GM19351 (cell line): Measurements from ENCODE around the gene RALGAPA1.
"Not testable (repeated sequence)": the region's sequence is repeated elsewhere in the genome, so short reads cannot be mapped to it uniquely, and the experiment has no call there.

ENCODE experiments used
- ATAC-seq: cut with Tn5 transposase; IDR thresholded peaks from one replicate; pipeline ENCODE4 v1.9.1; 2021; ENCODE audit warnings: mild to moderate bottlenecking, moderate library complexity; ENCODE audit not compliant: unreplicated experiment

The RALGAPA1 gene

DNA sequence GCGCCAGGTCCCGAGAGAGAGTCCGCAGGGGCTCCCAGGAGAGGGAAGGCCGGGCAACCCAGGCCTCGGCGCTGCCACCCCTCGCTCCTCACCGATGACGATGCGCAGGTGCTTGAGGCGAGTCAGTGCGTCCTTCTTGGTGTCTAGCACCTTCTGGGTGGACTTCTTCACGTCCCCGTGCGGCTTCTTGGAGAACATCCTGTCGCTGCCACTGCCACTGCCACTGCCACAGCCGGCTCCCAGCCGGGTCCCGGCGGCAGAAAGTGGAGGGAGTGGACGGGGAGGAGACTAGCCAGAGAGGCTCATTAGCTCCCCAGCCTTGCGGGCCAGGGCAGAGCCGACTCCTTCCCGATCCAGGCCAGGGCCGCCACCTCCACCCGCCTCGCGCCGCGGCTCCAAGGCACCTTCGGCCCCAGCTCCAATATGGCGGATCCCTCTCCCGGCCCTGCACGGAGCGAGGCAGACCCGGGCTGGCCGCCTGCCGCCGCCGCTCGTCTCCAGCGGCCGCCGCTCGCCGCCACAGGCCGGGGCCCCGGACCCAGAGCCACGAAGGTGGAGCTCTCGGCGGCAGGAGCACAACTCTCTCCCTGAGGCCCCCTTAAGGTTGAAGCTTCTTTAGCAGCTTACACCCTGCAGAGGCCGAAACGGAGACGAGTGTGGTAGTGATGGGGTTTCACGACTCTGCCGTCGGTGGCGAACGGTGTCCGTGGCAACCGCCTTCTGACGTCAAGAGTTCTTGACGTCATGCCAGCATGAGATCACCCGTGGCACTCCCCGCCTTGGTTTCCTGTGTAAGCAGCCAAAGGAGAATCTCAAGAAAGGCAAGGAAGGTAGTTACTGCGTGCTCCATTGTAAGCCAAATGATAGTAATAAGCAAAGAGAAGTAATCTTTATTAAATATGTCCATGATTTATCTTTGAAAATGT, at the start of gene RALGAPA1:
Gene RALGAPA1 (minus strand): TSS at position 658 of the 926 bp plus-strand sequence. CDS start 460 bp downstream, at position 198.
- ATAC-seq, result peak; percentile 96

DNA sequence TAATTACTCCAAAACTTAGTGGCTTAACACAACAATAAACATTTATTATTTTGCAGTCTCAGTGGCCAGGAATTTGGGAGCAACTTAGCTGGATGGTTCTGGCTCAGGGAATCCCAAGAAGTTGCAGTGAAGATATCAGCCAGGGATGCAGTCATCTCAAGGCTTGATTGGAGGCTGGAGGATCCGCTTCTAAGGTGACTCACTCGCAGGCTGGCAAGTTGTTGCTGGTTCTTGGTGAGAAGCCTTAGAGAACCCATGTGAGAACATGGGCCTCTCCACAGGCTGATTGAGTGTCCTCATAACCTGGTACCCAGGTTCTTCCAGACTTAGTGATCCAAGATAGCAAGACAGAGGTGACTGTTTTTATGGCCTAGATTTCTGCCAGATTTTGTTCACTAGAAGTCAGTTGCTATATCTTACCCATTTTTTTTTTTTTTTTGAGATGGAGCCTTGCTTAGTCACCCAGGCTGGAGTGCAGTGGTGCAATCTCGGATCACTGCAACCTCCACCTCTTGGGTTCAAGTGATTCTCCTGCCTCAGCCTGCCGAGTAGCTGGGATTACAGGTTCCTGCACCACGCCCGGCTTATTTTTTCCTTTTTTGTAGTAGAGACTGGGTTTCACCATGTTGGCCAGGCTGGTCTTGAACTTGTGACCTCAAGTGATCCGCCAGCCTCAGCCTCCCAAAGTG, 49.6 kb upstream of the RALGAPA1 start:
- ATAC-seq, result no peak

- ATAC-seq, result peak; percentile 97
These were observed 46.9 kb upstream of the RALGAPA1 start for GRCh38 chr14:35855876-35856481.

GRCh38 chr14:35854696-35855270, 45.7 kb upstream of the RALGAPA1 start:
- no peak for ATAC-seq

DNA sequence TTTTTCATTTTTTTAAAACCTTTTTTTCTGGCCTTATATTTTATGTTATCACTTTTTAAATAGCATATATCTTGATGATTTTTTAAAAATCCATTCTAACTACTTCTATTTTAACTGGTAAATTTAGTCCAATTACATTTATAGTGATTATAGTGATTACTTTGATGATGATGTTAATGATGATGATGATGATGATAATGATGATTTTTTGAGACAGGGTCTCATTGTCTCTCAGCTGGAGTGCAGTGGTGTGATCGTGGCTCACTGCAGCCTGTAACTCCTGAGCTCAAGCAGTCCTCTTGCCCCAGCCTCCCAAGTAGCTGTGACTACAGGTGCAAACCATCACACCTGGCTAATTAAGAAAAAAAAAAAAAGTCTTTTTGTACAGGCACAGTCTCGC, 44.1 kb upstream of the RALGAPA1 start:
- no peak for ATAC-seq

DNA sequence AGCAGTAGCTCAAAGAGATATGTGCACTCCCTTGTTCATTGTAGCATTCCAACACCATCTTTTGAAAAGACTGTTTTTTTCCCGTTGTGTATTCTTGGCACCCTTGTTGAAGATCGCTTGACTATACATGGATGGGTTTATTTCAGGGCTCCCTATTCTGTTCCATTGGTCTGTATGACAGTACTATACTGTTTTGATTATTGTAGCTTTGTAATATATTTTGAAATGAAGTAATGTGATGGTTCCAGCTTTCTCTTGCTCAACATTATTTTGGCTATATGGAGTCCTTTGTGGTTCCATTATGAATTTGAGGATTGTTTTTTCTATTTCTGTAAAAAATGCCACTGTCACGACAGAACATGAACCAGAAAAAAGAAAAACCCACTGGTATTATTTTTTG, 42.7 kb upstream of the RALGAPA1 start:
- no peak for ATAC-seq

DNA sequence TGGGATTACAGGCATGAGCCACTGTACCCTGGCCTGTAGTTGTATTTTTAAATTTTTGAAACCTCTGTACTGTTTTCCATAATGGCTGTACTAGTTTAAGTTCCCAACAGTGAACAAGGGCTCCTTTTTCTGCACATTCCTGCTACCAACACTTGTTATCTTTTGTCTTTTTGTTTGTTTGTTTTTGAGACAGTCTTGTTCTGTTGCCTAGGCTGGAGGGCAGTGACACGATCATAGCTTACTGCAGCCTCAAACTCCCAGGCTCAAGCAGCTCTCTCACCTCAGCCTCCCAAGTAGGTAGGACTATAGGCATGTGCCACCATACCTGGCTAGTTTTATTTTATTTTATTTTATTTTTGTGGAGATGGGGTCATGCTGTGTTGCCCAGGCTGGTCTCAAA, 40.0 kb upstream of the RALGAPA1 start:
- ATAC-seq, result no peak

- ATAC-seq, result no peak
These were observed 38.5 kb upstream of the RALGAPA1 start for GRCh38 chr14:35847636-35848035.

DNA sequence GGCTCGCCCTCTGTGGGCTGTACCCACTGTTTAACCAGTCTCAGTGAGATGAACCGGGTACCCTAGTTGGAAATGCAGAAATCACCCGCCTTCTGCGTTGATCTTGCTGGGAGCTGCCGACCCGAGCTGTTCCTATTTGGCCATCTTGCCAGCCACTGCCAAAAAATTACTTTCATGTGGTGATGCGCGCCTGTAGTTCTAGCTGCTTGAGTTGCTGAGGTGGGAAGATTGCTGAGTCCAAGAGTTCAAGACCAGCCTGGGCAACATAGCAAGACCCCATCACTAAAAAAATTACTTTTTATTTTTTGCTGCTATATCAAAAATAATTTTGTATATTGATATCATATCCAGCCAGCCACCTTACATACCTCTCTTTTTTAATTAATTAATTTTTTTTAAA, 35.4 kb upstream of the RALGAPA1 start:
- ATAC-seq, result no peak

DNA sequence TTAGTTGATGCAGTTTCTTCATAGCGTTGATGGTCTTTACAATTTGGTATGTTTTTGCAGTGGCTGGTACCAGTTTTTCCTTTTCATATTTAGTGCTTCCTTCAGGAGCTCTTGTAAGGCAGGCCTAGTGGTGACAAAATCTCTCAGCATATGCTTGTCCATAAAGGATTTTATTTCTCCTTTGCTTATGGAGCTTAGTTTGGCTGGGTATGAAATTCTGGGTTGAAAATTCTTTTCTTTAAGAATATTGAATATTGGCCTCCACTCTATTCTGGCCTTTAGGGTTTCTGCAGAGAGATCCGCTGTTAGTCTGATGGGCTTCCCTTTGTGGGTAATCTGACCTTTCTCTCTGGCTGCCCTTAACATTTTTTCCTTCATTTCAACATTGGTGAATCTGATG, 33.1 kb upstream of the RALGAPA1 start:
- ATAC-seq, result not testable (repeated sequence)

- not testable (repeated sequence) for ATAC-seq
These were observed 32.6 kb upstream of the RALGAPA1 start for GRCh38 chr14:35841704-35842103.

DNA sequence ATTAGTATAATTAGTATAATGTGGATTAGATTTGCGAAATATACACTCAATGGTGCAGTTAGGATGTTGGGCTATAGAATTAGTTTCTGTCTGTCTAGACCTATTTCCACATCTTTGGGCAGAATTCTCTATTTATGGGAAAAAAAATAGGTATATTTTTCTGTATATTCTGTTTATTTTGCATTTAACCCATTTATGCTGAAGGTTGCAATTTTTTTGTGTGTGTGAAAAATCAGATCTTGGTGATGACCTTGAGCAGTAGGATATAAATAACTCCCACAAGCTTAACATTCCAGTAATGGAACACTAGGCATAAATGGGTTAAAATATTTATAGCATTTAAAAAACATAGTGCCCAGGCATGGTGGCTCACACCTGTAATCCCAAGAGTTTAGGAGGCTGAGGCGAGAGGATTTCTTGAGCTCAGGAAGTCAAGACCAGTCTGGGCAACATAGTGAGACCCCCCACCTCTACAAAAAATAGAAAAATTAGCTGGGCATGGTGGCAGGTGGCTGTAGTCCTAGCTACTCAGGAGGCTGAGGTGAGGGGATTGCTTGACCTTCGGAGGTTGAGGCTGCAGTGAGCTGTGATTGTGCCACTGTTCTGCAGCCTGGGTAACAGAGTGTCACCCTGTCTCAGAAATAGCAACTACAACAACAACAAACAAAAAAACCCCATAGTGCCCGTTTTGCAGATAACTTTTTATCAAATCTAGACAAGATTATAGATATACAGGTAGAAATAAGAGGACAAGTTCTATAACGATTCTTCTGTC, 26.3 kb upstream of the RALGAPA1 start:
- ATAC-seq, result no peak

GRCh38 chr14:35829449-35829848, 20.4 kb upstream of the RALGAPA1 start:
- no peak for ATAC-seq

DNA sequence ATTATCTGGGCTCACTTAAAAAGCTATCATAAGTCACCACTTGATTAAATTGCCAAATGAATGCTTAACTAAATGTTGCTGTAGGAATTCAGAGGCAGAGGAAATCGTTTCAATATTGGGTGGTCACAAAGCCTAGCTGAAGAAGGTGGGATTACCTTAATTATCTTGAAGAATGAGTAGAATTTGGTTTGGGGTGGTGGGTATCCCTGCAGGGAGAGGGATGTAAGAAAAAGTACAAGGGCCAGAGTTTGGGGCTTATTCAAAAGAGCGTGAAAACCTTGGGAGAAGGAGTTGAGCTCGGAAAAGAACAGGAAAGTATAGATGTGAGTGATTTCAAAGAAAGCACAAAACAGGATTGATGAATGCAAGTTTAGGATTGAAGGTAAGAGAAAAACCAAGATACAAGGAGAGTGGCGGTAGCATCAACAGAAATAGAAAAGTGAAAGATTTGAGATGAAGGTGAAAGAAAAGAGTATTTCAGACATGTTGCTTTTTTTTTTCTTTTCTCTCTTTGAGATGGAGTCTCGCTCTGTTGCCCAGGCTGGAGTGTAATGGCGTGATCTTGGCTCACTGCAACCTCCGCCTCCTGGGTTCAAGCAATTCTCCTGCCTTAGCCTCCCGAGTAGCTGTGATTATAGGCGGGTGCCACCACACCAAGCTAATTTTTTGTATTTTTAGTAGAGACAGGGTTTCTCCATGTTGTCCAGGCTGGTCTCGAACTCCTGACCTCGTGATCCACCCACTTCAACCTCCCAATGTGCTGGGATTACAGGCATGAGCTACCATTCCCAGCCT, 18.8 kb upstream of the RALGAPA1 start:
- ATAC-seq, result no peak

DNA sequence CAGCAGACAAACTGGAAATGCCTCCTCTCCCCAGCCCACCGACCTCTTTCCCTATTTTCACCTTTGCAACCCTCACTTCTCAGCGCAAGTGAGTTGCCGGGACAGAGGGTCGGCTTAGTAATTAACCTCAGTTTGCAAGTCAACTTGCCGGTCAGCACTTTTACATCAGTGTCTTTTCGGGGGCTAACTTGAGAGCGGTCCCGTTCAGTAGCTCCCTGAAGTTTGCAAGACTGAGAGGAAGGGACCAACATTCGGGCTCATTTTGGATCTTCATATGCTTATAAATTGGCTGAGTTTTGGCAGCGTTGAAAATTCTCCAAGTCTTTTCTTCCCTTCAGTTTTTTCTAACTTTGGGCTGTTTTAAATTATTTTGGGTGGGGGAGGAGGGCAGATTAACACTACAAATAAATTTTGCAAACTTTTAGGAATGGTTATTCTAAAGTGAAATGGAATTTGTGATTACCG, 17.9 kb upstream of the RALGAPA1 start:
- peak; percentile 5 for ATAC-seq

- ATAC-seq, result peak; percentile 94
These were observed 17.3 kb upstream of the RALGAPA1 start, which contains the start of gene BRMS1L for GRCh38 chr14:35826218-35826951. Gene BRMS1L, plus strand, starts transcription at chr14:35826338. Its CDS starts 179 bp downstream, at chr14:35826517.

- no peak for ATAC-seq
These were observed 16.8 kb upstream of the RALGAPA1 start for GRCh38 chr14:35825968-35826217.

GRCh38 chr14:35824446-35825165, 15.5 kb upstream of the RALGAPA1 start:
- ATAC-seq, result not testable (repeated sequence)
